ENCODE data around the gene SGSH. TPM values are rescaled to one million over a fixed set of nuclear protein-coding genes. Genes with fewer than 3 reads are reported as not detected.

SGSH gene
- polyA plus RNA-seq, 1 donor, result 77.5 TPM

Other genes with a start within 250 kb of the SGSH start
- 29.9 TPM for gene TBC1D16, start 184.5 kb downstream of the SGSH start, polyA plus RNA-seq
- 5.7 TPM for gene CCDC40, start 183.7 kb downstream of the SGSH start, polyA plus RNA-seq
- gene GAA, start 118.8 kb downstream of the SGSH start, polyA plus RNA-seq, result 50.0 TPM
- 95.0 TPM for gene EIF4A3, start 73.2 kb downstream of the SGSH start, polyA plus RNA-seq
- 3.2 TPM for gene CARD14, start 50.3 kb downstream of the SGSH start, polyA plus RNA-seq
- gene SLC26A11, start 94 bp upstream of the SGSH start, polyA plus RNA-seq, result 82.8 TPM
- gene RNF213, start 40.5 kb upstream of the SGSH start, polyA plus RNA-seq, result 103 TPM
- 30.8 TPM for gene ENDOV, start 194.8 kb upstream of the SGSH start, polyA plus RNA-seq

Measured in large intestine (tissue), 1 donor.